HG02938 (cell line): ENCODE data around the gene HSD17B14.

Source experiments
- ATAC-seq: cut with Tn5 transposase; IDR thresholded peaks from one replicate; pipeline ENCODE4 v1.9.1; 2021; ENCODE audit warnings: mild to moderate bottlenecking, moderate library complexity; ENCODE audit not compliant: unreplicated experiment

Gene HSD17B14

GRCh38 chr19:48830965-48831364, 5.3 kb downstream of the HSD17B14 start:
- no peak for ATAC-seq

GRCh38 chr19:48830088-48830487, 6.2 kb downstream of the HSD17B14 start:
- no peak for ATAC-seq

GRCh38 chr19:48826606-48827020, 9.7 kb downstream of the HSD17B14 start:
- ATAC-seq, result no peak

GRCh38 chr19:48822514-48822913, 13.8 kb downstream of the HSD17B14 start:
- ATAC-seq, result no peak

GRCh38 chr19:48821633-48822032, 14.7 kb downstream of the HSD17B14 start:
- no peak for ATAC-seq

- ATAC-seq, result no peak
Observed at GRCh38 chr19:48819366-48819816, 16.9 kb downstream of the HSD17B14 start.

- no peak for ATAC-seq
Observed at GRCh38 chr19:48818234-48818820, 18.0 kb downstream of the HSD17B14 start.

- ATAC-seq, result no peak
Observed at GRCh38 chr19:48817585-48818124, 18.6 kb downstream of the HSD17B14 start.

- ATAC-seq, result no peak
Observed at GRCh38 chr19:48815870-48816501, 20.3 kb downstream of the HSD17B14 start.

- no peak for ATAC-seq
Observed at GRCh38 chr19:48814895-48815294, 21.4 kb downstream of the HSD17B14 start.

- no peak for ATAC-seq
Observed at GRCh38 chr19:48813123-48813913, 23.0 kb downstream of the HSD17B14 start.

GRCh38 chr19:48812094-48812929, 24.0 kb downstream of the HSD17B14 start:
- ATAC-seq, result no peak

- no peak for ATAC-seq
Observed at GRCh38 chr19:48810151-48810550, 26.1 kb downstream of the HSD17B14 start.

- ATAC-seq, result no peak
Observed at GRCh38 chr19:48807590-48808308, 28.5 kb downstream of the HSD17B14 start.

GRCh38 chr19:48806818-48807589, 29.3 kb downstream of the HSD17B14 start:
- ATAC-seq, result no peak

GRCh38 chr19:48806518-48806817, 29.8 kb downstream of the HSD17B14 start:
- ATAC-seq, result no peak

- no peak for ATAC-seq
Observed at GRCh38 chr19:48805452-48805851, 30.8 kb downstream of the HSD17B14 start.

GRCh38 chr19:48804496-48804895, 31.8 kb downstream of the HSD17B14 start:
- no peak for ATAC-seq

GRCh38 chr19:48802623-48803022, 33.7 kb downstream of the HSD17B14 start:
- no peak for ATAC-seq
